GM21515 (cell line): ENCODE data around the gene BORCS8.
A peak's percentile ranks its signal among the peaks of the same experiment; 100 is the strongest.
"Not testable (repeated sequence)": the region's sequence is repeated elsewhere in the genome, so short reads cannot be mapped to it uniquely, and the experiment has no call there.

Source experiments
- ATAC-seq: cut with Tn5 transposase; IDR thresholded peaks from one replicate; pipeline ENCODE4 v1.9.1; 2021; ENCODE audit not compliant: unreplicated experiment

BORCS8 gene

GRCh38 chr19:19151418-19151817, 40.5 kb downstream of the BORCS8 start:
- ATAC-seq: no peak

- no peak for ATAC-seq
These were observed 42.5 kb downstream of the BORCS8 start for GRCh38 chr19:19149435-19149834.

GRCh38 chr19:19148504-19148903, 43.4 kb downstream of the BORCS8 start:
- ATAC-seq: not testable (repeated sequence)

GRCh38 chr19:19147344-19147743, 44.6 kb downstream of the BORCS8 start:
- no peak for ATAC-seq

GRCh38 chr19:19146865-19147264, 45.1 kb downstream of the BORCS8 start:
- no peak for ATAC-seq

GRCh38 chr19:19145684-19146608, 46.0 kb downstream of the BORCS8 start:
- no peak for ATAC-seq

- ATAC-seq: no peak
These were observed 46.7 kb downstream of the BORCS8 start for GRCh38 chr19:19145281-19145680.

- ATAC-seq: no peak
These were observed 49.6 kb downstream of the BORCS8 start for GRCh38 chr19:19142347-19142746.

GRCh38 chr19:19140476-19140875, 51.5 kb downstream of the BORCS8 start:
- no peak for ATAC-seq

- no peak for ATAC-seq
These were observed 52.1 kb downstream of the BORCS8 start for GRCh38 chr19:19139876-19140229.

GRCh38 chr19:19138109-19138981, 53.6 kb downstream of the BORCS8 start, which contains the start of gene TMEM161A:
Gene TMEM161A, minus strand, starts transcription at chr19:19138478. Its CDS starts 50 bp downstream, at chr19:19138428.
- ATAC-seq: peak; percentile 97

GRCh38 chr19:19137556-19138108, 54.3 kb downstream of the BORCS8 start:
- no peak for ATAC-seq

- ATAC-seq: not testable (repeated sequence)
These were observed 56.2 kb downstream of the BORCS8 start for GRCh38 chr19:19135713-19136112.

- ATAC-seq: no peak
These were observed 57.2 kb downstream of the BORCS8 start for GRCh38 chr19:19134687-19135158.

GRCh38 chr19:19133985-19134384, 58.0 kb downstream of the BORCS8 start:
- no peak for ATAC-seq

- ATAC-seq: no peak
These were observed 59.0 kb downstream of the BORCS8 start for GRCh38 chr19:19132912-19133311.

- ATAC-seq: no peak
These were observed 60.0 kb downstream of the BORCS8 start for GRCh38 chr19:19131989-19132388.
